ENCODE data around the gene DPH1.
A peak's percentile ranks its signal among the peaks of the same experiment; 100 is the strongest.

The DPH1 gene

DNA sequence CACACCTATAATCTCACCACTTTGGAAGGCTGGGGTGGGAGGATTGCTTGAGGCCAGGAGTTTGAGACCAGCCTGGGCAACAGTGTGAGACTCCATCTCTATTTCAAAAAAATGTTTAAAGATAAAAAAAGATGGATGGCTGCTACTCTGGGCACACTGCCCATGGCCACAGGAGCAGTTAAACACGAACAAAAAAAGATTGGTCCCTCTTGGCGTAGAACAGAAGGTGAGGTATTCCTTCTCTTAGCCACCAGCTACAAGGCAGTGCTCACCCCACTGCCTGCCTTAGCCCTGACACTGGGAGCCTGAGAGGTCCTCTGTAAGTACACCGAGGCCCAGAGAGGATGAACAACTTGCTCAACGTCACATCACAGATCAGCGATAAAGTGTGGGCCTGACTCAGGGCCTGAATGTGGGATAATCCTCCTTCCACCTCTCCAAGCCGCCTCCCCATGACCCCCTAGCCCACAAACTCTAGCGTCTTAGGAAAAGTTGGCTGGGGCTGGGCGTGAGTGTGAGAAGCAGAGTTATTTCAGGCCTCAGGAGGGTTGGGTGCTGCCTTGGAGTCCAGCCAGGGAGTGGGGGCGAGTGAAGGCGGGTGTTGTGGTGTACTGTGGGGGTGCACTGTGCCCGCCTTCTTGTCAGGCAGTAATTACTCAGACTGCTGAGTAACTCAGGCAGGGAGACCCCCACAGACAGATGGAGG lies 2.3 kb upstream of the DPH1 start:
- DNase-seq: no peak

DNA sequence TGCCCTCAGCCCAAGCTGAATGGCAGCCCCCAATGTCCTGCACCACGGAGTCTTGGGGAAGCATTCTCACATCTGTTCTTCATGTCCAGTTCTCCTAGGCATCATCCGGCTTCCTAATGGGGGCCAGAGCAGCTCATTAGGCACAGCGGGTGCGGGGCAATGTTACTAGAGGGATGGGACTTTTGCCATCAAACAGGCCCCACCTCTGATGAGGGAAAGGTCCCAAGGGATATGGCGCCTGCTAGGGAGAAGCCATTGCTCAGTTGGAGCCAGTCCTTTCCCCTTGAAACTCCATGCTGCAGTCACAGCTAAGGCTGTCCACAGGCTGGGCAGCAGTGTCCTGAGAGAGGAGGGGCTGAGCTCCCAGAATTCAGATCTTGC lies 1.7 kb upstream of the DPH1 start:
- DNase-seq: no peak

DNA sequence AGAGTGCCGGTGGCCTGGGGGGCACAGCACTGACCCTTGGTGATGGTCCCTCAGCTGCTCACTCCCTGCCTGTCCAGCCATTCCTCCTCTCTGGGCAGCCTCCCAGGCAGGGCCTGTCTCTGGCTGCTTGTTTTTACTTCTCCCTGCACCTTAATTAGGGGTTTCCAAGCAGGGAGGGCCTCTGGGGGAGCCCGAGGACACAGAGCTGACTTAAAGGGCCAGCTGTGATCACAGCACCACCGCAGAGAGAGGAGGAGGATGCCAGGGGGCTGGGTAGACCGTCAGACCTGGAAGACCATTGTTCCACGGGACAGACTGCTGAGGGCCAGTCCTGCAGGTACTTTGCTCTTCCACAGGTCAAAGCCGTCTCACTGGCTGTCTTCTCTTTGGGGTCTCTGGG lies 1.2 kb upstream of the DPH1 start:
- no peak for DNase-seq

DNA sequence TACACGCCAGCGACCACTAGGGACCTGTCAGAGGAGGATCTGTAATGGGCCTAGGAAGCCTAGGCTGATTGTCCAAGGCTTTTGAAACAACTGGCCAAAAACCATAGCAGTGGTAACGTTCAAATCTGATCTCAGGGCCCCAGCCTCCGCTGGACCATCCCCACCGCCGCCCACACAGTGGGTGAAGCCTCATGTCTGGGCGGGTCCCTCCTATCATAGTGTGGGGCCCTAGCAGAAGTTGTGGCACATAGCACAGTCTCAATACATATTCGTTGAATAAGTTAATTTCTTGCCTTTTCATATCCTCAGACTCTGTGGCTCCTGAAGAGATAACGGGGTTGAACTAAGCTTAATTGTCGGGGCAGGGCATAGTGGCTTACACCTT lies 818 bp downstream of the DPH1 start:
- no peak for DNase-seq

DNA sequence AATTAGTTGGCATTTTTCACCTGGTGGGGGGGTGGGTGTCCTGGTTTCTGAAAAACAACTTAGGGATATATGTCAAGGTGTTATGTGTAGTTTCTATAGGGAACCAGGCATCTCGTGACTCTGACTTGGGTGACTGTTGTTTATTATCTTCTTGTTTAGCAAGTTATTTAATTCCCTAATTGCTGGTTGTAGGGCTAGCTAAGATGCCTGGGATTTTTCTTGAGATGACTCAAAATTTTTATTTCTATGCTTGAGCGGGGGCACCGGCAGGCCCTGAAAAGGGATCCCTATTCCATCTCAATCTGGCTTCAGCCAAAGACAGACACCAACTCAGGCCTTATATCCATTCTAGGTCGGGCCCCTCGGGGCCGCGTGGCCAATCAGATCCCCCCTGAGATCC lies 3.2 kb downstream of the DPH1 start:
- DNase-seq: no peak

DNA sequence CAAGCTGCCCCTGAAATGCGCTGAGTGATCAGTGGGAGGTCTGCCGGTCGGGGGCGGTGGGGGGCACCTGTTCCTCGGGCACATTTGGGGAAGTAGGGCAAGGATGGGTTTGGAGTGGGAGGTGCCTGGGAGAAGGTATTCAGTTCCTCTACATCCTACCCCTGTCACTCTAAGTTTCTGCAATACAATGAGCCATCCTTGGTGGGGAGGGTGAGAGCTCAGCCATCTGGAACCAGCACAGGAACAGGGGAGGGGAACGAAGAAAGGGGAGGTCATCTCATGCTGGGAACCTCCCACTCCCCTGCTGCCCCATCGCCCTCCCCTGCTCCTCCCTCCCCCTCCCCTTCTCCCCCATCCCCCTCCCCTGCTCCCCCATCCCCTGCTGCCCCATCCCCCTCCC lies 4.2 kb downstream of the DPH1 start:
- DNase-seq: no peak

DNA sequence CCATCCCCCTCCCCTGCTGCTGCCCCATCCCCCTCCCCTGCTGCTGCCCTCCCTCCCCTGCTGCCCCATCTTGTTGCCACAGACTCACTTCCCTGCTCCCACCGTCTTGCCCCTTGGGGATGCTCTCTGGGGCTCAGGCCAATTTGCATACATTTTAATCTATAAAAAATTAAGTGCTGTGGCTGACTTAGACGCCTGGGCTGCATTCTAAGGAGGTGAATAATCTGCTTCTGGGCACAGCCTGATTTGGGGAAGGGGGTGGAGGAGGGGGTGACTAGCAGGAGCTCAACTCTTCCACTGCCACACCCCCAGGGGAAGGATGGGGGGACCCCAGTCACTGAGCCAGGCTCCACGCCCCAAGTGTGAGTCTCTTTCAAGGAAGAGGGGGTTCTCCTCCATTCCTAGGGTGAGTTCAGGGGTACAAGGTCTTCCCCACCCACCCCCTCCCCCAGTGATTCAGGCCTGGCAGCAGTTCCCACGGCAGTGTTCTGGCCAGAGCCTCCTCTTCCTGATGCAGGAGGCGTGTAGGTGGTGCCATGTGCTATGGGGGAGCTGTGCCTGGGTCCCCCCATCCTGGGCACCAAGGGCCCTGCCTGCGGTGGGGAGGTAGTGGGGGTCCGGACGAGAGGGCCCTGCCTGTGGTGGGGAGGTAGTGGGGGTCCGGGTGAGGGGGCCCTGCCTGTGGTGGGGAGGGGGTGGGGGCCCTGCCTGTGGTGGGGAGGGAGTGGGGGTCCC lies 5.0 kb downstream of the DPH1 start:
- no peak for DNase-seq

DNA sequence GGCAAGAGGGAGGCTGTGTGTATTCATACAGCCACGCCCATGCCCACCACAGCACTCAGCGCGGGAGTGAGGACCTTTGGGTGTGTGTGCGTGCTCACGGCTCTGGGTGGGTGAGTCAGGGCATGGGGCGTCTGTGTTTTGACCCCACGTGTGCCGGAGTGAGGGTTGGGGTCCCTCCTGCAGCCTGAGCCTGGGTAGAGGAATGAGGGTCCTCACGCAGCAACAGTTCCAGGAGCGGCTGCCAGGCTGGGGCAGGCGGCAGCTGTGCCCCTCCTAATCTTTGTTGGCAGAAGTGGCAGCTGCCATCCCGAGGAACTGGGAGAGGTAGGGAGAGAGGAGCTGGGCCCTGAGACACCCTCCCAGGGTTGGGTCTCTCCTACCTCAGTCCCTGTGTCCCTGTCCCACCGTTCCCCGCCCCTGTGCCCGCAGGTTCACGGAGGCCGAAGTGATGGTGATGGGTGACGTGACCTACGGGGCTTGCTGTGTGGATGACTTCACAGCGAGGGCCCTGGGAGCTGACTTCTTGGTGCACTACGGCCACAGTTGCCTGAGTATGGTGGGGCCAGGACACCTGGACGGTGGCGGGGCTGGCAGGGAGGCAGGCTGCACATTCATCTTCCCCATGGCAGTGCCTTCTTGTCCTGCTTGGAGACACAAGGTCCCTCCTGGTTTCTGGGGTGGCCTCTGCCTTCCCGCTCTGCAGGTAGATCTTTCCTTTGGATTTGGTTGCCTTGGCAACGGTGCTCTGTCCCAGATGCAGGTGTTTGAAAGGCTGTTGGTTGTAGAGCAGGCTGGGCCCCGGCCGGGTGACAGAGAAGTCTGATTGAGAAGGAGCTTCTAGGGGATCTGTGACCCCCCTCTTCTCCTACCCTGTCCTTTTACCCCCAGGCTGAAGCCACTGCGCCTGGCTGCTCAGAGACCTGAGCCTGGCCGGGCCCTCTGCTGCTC lies 5.9 kb downstream of the DPH1 start:
- no peak for DNase-seq

DNA sequence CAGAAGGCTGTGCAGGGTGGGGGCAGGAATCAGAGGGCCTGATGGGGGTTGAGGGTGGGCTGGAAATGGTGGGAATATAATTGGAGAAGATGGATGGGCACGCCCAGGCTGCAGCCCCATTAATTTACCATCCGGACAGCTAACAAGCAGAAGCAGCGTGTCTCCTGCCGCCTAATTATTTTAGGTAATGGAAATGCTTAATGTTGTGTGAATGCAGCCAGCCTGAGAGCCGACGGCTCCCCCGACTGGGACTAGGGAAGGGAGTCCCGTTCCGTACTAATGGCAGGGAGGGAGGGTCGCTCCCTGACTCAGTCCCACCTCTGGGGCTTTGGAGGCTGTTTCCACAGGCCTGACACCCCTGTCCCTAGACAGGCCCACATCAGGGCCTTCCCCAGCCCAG lies 7.2 kb downstream of the DPH1 start:
- DNase-seq: no peak

DNA sequence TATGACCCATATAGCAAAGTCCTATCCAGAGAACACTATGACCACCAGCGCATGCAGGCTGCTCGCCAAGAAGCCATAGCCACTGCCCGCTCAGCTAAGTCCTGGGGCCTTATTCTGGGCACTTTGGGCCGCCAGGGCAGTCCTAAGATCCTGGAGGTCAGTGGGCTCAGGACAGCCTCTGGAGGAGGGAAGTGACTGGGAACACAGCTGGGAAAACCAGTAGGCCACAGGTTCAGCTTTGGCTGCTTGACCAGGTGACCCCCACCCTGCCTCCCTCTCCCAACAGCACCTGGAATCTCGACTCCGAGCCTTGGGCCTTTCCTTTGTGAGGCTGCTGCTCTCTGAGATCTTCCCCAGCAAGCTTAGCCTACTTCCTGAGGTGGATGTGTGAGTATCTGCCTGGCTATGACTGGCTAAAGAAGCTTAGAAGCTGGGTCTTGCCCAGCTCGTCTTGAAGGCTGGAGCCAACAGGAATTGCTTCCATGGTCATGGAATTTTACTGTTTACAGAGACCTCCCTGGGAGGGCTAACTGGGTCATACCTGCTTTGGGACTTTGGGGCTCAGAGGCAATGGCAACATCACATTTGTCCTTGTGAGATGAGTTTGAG lies 10.4 kb downstream of the DPH1 start:
- no peak for DNase-seq

DNA sequence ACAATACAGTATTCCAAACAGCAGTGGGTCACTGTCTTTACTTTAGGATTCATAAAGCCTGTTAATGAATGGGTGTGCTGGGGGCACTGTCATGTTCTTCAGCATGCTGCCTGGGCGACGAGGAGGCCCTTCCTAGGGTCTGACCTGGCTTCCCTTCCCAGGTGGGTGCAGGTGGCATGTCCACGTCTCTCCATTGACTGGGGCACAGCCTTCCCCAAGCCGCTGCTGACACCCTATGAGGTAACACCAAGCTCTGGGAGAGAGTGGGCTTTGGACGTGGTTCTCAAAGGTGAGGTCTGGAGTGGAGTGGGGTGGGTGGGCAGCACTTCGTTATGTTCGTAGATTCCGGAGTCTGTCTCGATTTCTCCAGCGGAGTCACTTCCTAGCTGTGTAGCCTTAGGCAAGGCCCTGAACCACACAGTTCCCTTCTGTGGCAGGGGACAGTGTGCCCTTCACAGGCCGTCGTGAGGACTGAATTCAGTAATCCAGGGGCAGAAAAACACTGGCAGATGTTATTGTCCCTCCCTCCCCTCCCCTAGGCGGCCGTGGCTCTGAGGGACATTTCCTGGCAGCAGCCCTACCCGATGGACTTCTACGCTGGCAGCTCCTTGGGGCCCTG lies 11.1 kb downstream of the DPH1 start:
- DNase-seq: peak; percentile 61

DNA sequence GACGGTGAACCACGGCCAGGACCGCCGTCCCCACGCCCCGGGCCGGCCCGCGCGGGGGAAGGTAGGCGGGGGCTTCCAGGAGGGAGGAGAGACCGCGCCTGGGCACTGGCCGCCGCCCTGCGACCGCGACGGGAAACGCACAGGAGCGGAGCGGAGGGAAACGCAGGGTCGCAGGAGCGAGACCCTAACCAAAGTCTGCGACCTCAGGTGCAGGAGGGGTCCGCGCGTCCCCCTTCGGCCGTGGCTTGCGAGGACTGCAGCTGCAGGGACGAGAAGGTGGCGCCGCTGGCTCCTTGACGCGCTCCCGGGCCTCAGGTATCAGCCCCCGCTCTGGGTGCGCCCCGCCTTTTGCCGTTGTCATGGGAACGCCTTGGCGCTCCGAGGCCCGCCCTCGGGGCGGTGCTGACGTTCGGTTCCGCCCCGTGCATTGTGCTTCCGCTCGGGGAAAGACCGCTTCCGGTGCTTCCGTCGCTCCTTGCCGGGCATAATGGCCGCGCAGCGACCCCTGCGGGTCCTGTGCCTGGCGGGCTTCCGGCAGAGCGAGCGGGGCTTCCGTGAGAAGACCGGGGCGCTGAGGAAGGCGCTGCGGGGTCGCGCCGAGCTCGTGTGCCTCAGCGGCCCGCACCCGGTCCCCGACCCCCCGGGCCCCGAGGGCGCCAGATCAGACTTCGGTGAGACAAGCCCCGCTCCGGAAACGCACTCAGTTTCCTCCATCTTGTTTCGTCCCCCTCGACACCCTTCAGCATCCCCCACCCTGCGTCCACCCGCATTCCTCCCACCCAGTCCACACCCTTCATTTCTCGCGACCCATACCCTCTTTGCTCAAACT lies 11.8 kb downstream of the DPH1 start, which contains the start of gene OVCA2:
OVCA2 (plus strand) TSS at position 462 of the 829 bp plus-strand sequence; CDS start at position 488, 26 bp downstream.
- peak; percentile 96 for DNase-seq

DNA sequence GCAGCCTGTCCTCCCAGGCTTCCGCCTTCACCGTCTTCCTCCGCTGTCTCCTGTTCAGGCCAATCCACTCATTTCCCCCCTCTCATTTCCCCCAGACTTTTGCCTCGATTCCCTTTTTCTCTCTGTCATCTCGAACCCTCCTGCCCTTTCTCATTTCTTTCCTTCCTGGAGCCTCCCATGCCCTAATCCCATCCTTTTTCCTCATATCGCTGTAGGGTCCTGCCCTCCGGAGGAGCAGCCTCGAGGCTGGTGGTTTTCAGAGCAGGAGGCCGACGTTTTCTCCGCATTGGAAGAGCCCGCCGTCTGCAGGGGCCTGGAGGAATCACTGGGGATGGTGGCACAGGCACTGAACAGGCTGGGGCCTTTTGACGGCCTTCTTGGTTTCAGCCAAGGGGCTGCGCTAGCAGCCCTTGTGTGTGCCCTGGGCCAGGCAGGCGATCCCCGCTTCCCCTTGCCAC lies 12.5 kb downstream of the DPH1 start:
- DNase-seq: peak; percentile 30

DNA sequence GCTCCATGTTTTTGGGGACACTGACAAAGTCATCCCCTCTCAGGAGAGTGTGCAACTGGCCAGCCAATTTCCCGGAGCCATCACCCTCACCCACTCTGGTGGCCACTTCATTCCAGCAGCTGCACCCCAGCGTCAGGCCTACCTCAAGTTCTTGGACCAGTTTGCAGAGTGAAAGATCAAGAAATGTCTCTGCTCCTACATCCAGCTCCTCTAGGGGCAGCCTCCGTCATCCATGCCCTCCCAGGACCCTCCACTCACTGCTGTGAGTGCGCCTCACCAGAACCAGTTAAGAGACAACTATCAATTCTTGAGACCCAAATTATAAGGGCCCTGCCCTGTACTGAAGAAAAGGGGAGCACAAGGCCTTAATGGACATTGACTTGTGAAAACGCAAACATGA lies 13.0 kb downstream of the DPH1 start:
- DNase-seq: no peak

DNA sequence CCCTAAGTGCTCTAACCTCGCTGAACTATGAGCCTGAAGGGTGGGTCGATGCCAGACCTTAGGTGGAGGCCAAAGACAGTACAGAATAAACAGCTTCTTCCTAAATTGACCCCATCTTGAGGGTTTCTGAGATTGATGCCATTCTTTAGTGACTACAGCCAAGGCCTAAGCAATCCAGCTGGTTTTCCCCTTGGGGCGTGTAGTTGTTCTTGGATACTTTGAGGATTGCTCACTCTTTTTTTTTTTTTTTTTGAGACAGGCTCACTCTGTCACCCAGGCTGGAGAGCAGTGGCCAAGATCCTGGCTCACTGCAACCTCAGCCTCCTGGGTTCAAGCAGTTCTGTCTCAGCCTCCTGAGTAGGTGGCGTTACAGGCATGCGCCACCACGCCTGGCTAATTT lies 13.8 kb downstream of the DPH1 start:
- no peak for DNase-seq

DNA sequence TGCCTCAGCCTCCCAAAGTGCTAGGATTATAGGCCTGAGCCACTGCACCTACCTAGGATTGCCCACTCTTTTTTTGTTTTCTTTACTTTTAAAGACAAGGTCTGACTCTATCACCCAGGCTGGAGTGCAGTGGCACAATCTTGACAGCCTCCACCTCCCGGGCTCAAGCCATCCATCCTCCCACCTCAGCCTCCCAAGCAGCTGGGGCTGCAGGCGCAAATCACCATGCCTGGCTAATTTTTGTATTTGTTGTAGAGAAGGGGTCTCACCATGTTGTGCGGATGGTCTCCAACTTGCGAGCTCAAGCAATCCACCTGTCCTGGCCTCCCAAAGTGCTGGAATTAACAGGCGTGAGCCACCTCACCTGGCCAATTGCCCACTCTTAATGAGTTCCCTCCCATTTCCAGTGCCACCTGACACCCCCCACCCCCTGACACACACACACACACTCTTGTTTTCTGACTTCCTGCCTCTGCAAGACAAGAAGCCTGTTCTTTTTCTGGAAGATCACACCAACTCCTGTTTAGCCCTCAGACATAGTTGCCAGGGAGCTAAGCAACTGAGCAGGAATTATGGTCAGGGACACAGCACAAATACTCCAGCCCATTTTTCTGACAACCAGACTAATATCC lies 14.4 kb downstream of the DPH1 start:
- DNase-seq: no peak

DNA sequence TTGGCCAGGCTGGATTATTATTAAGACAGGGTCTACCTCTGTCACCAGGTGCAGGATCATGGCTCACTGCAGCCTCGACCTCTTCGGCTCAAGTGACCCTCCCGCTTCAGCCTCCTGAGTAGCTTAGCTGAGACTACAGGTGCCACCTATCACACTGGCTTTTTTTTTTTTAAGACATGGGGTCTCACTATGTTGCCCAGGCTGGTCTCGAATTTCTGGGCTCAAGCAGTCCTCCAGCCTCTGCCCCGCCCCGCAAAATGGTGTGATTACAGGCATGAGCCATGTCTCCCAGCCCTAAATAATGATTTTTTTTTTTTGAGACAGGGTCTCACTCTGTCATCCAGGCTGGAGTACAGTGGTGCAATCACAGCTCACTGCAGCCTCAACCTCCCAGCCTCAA lies 17.6 kb downstream of the DPH1 start:
- DNase-seq: no peak

DNA sequence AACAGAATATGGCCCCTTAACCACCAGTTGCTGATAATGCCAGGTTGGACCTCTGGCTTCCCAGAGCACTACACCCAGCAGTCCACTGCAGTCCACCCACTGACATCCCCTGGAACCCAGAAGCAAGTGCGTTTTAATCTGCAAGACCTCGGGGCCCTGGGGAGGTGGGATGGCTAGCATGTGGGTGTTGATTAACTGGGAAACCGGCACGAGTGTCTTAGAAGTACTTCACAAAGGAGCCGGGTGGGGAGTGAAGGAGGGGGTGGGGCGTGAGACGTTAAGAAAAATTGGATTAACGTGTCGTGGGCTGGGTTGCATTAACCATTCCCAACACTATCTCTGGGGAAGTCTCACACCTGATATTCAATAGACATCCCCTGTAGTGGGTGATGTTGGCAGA lies 18.9 kb downstream of the DPH1 start:
- DNase-seq: no peak

DNA sequence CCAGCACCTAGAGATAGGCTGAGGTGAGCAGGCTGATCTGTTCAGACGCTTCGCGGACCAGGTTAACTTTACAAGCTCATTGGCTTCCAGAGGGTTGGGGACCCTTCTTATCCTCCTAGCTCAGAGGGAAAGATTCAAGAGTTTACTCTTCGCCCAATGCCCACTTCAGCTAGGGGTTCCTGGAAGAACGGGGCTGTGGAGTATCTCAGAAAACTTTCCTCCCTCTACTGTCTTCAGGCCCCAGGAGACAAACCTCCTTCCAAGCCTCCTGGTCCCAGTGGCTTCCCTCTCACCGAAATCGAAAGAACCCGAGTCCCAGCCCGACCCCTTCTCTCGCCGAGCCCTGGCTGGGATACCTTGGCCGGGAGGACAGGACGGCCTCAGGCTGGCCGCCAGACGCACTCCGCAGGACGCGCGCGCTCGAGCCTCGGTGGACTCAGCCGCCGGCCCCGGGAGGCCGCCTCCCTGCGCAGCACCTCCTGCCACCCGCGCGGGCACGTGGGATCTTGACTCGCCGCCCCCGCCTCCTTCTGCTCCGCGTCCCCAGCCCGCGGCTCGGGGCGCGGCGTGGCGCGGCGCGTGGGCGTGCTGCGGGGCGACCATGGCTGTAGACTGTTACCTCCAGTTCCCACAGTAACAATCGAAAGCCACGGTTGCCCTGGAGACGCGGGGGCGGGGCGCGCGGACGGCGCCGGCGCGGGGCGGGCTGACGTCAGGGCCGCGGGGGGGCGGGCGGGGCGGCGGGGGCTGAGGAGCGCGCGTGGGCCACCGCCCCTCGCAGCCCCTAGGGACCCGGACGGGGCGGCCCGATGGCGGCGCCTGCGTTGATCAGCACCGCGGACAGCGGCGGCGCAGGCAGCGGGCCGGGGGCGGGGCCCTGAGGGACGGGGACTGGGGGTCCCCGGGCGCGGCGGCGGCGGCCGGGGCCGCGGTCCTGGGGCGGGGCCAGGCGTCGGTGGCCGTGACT lies 19.7 kb downstream of the DPH1 start:
- peak; percentile 20 for DNase-seq

Measured in SHP77 treated with DMSO at 0.1 percent for 48 hours (cell line).